ENCODE measurements around the gene TIMP2.

GRCh38 chr17:78935419-78936323 lies 10.5 kb upstream of the TIMP2 start:
- TF ChIP-seq, protein P1, sequence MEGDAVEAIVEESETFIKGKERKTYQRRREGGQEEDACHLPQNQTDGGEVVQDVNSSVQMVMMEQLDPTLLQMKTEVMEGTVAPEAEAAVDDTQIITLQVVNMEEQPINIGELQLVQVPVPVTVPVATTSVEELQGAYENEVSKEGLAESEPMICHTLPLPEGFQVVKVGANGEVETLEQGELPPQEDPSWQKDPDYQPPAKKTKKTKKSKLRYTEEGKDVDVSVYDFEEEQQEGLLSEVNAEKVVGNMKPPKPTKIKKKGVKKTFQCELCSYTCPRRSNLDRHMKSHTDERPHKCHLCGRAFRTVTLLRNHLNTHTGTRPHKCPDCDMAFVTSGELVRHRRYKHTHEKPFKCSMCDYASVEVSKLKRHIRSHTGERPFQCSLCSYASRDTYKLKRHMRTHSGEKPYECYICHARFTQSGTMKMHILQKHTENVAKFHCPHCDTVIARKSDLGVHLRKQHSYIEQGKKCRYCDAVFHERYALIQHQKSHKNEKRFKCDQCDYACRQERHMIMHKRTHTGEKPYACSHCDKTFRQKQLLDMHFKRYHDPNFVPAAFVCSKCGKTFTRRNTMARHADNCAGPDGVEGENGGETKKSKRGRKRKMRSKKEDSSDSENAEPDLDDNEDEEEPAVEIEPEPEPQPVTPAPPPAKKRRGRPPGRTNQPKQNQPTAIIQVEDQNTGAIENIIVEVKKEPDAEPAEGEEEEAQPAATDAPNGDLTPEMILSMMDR (IDR thresholded peaks at IDR 0.05; ENCODE audit: borderline replicate concordance, extremely low read depth, low read length, poor library complexity, severe bottlenecking), result no peak
- no peak for TF ChIP-seq EZH2 (IDR thresholded peaks at IDR 0.05; ENCODE audit: borderline replicate concordance, low read depth, low read length, severe bottlenecking)

All from DND-41 (cell line).